EH (cell line): Measurements from ENCODE around the gene GNB2.

Experiments
- DNase-seq: peaks from one replicate; pipeline ENCODE4 v3.0.0-alpha.2; 2015; ENCODE audit warnings: low read depth

GNB2 gene

GRCh38 chr7:100673302-100673941 lies at the start of gene GNB2:
TSS of gene GNB2 (plus strand) at chr7:100673740. CDS start at chr7:100676266, 2,526 bp downstream.
- DNase-seq = peak; percentile 99

- DNase-seq = no peak
These were observed 49.4 kb upstream of the GNB2 start for GRCh38 chr7:100623951-100624824.

GRCh38 chr7:100626055-100626454 lies 47.5 kb upstream of the GNB2 start:
- no peak for DNase-seq

GRCh38 chr7:100626530-100627237 lies 46.9 kb upstream of the GNB2 start:
- peak; percentile 90 for DNase-seq

GRCh38 chr7:100627238-100627549 lies 46.3 kb upstream of the GNB2 start:
- no peak for DNase-seq

- peak; percentile 40 for DNase-seq
These were observed 44.3 kb upstream of the GNB2 start for GRCh38 chr7:100629117-100629716.

GRCh38 chr7:100630066-100630465 lies 43.5 kb upstream of the GNB2 start:
- no peak for DNase-seq

GRCh38 chr7:100632951-100633717 lies 40.4 kb upstream of the GNB2 start:
- peak; percentile 46 for DNase-seq

GRCh38 chr7:100639995-100640516 lies 33.5 kb upstream of the GNB2 start:
- DNase-seq = no peak

- no peak for DNase-seq
These were observed 32.8 kb upstream of the GNB2 start for GRCh38 chr7:100640517-100641440.

- DNase-seq = no peak
These were observed 32.1 kb upstream of the GNB2 start, which contains the start of gene TFR2 for GRCh38 chr7:100641463-100641859. TSS of gene TFR2 (minus strand) at chr7:100641552. CDS start at chr7:100641509, 43 bp downstream.

- no peak for DNase-seq
These were observed 31.5 kb upstream of the GNB2 start for GRCh38 chr7:100641860-100642533.

- DNase-seq = no peak
These were observed 31.0 kb upstream of the GNB2 start for GRCh38 chr7:100642534-100642907.

- DNase-seq = no peak
These were observed 23.5 kb upstream of the GNB2 start for GRCh38 chr7:100649826-100650565.

GRCh38 chr7:100654908-100655831 lies 18.4 kb upstream of the GNB2 start:
- no peak for DNase-seq

GRCh38 chr7:100655908-100656674 lies 17.4 kb upstream of the GNB2 start, which contains the start of gene ACTL6B:
TSS of gene ACTL6B (minus strand) at chr7:100656448. CDS start at chr7:100656354, 94 bp downstream.
- peak; percentile 52 for DNase-seq
